H1 (cell line): ENCODE data around the gene NDUFA7. TPM values are rescaled to one million over a fixed set of nuclear protein-coding genes. Genes with fewer than 3 reads are reported as not detected.
A peak's percentile ranks its signal among the peaks of the same experiment; 100 is the strongest.

Source experiments
- CTCF ChIA-PET: fragments of 300-600 bp; sonication (Branson Sonifier 250); formaldehyde crosslinking; loops from one replicate; lab custom pipeline; 2021; ENCODE audit not compliant: partially characterized antibody; lab: Charles Lee
- POLR2A ChIA-PET: fragments of 300-600 bp; sonication (Branson Sonifier 250); formaldehyde crosslinking; loops from one replicate; lab custom pipeline; 2021; ENCODE audit warnings: inconsistent platforms; ENCODE audit not compliant: partially characterized antibody; lab: Charles Lee
- DNase-seq, 2 experiments: peaks; one replicate each; pipeline versions ENCODE4 v3.0.0 to v3.0.0-alpha.2; 2010 to 2022; ENCODE audit warnings: low spot score in 2 of 2, low read depth in 1 of 2, mixed read lengths in 1 of 2
- FAIRE-seq: peaks from 2 replicates; lab custom pipeline; 2011; peaks lifted over from hg19 to GRCh38; lab: Jason Lieb, UNC
- H2AFZ ChIP-seq: 2 replicates; pipeline ENCODE4 v1.8.1; 2012; ENCODE audit warnings: low read length, inconsistent platforms
- H2AK5ac ChIP-seq: 2 replicates; pipeline ENCODE4 v1.6.1; 2013; ENCODE audit warnings: low read depth, low read length
- H2BK120ac ChIP-seq: replicated peaks from 2 replicates; pipeline ENCODE3; 2013; ENCODE audit warnings: low read depth, low read length, inconsistent platforms
- H2BK12ac ChIP-seq: 2 replicates; pipeline ENCODE4 v1.6.1; 2013; ENCODE audit warnings: low read depth, low read length
- H2BK15ac ChIP-seq: 2 replicates; pipeline ENCODE4 v1.6.1; 2013; ENCODE audit warnings: low read length
- H2BK20ac ChIP-seq: 2 replicates; pipeline ENCODE4 v1.6.1; 2013; ENCODE audit warnings: low read length
- H2BK5ac ChIP-seq: 2 replicates; pipeline ENCODE4 v1.6.1; 2013; ENCODE audit warnings: low read depth, low read length
- H3K14ac ChIP-seq: 2 replicates; pipeline ENCODE4 v1.6.1; 2013; ENCODE audit warnings: inconsistent platforms; ENCODE audit not compliant: insufficient read length
- H3K18ac ChIP-seq: 2 replicates; pipeline ENCODE4 v1.6.1; 2013; ENCODE audit warnings: low read length; ENCODE audit errors: extremely low read depth
- H3K23ac ChIP-seq: 2 replicates; pipeline ENCODE4 v1.6.1; 2013; ENCODE audit warnings: inconsistent platforms; ENCODE audit not compliant: insufficient read length
- H3K23me2 ChIP-seq: 2 replicates; pipeline ENCODE4 v1.6.1; 2013; ENCODE audit warnings: low read depth, low read length
- H3K27ac ChIP-seq: 2 replicates; pipeline ENCODE4 v1.6.1; 2011; ENCODE audit warnings: low read depth, low read length, inconsistent platforms
- H3K27me3 ChIP-seq, 4 experiments: replicated peaks in 1 of 4; 1 replicate in 1 of 4; 2 replicates in 3 of 4; pipeline versions ENCODE4 v1.6.1 to v1.8.1; 2011 to 2013; ENCODE audit warnings: low read length in 3 of 4, mild to moderate bottlenecking in 3 of 4, inconsistent platforms in 2 of 4, mixed read lengths in 2 of 4, moderate library complexity in 1 of 4; ENCODE audit not compliant: control insufficient read depth in 3 of 4, insufficient read depth in 3 of 4; ENCODE audit errors: extremely low read depth in 1 of 4
- H3K36me3 ChIP-seq, 4 experiments: 2 replicates each; pipeline versions ENCODE4 v1.6.1 to v1.8.1; 2011 to 2013; ENCODE audit warnings: mild to moderate bottlenecking in 4 of 4, low read length in 3 of 4, moderate library complexity in 2 of 4, control low read depth in 1 of 4, inconsistent platforms in 1 of 4; ENCODE audit not compliant: insufficient read depth in 4 of 4, control insufficient read depth in 2 of 4
- H3K4ac ChIP-seq: replicated peaks from 2 replicates; pipeline ENCODE3; 2013; ENCODE audit warnings: low read length, low read depth, mixed read lengths, inconsistent platforms; ENCODE audit not compliant: insufficient read length
- H3K4me1 ChIP-seq, 4 experiments: replicated peaks in 1 of 4; 1 replicate in 1 of 4; 2 replicates in 3 of 4; pipeline versions ENCODE4 v1.6.1 to v1.8.1; 2011 to 2013; ENCODE audit warnings: low read length in 3 of 4, inconsistent platforms in 2 of 4, mixed read lengths in 1 of 4; ENCODE audit not compliant: insufficient read depth in 4 of 4, control insufficient read depth in 3 of 4
- H3K4me2 ChIP-seq, 2 experiments: 2 replicates each; pipeline versions ENCODE4 v1.6.1 to v1.8.1; 2011 to 2013; ENCODE audit warnings: low read depth in 2 of 2, low read length in 2 of 2, control low read depth in 1 of 2, inconsistent platforms in 1 of 2, mild to moderate bottlenecking in 1 of 2; ENCODE audit not compliant: insufficient read depth in 1 of 2
- H3K4me3 ChIP-seq, 4 experiments: fragments of 200-600, 300-600 bp in 1 of 4; sonication (generic), shearing (Covaris generic), sonication (Bioruptor Twin) in 1 of 4; 2 replicates each; pipeline versions ENCODE4 v1.5.1 to v1.8.1; 2011 to 2016; ENCODE audit warnings: low read length in 4 of 4, low read depth in 3 of 4, control low read depth in 2 of 4, inconsistent platforms in 2 of 4, mild to moderate bottlenecking in 2 of 4, mixed read lengths in 1 of 4, moderate library complexity in 1 of 4; ENCODE audit not compliant: insufficient read depth in 2 of 4; ENCODE audit errors: extremely low read depth in 1 of 4
- H3K56ac ChIP-seq: replicated peaks from 2 replicates; pipeline ENCODE3; 2013; ENCODE audit warnings: low read depth, mild to moderate bottlenecking, mixed read lengths, low read length, inconsistent platforms; ENCODE audit not compliant: insufficient read length
- H3K79me1 ChIP-seq: 2 replicates; pipeline ENCODE4 v1.6.1; 2013; ENCODE audit warnings: low read depth, low read length, control low read depth
- H3K79me2 ChIP-seq, 2 experiments: 2 replicates each; pipeline versions ENCODE4 v1.6.1 to v1.8.1; 2012 to 2013; ENCODE audit warnings: low read length in 2 of 2, mild to moderate bottlenecking in 2 of 2, inconsistent platforms in 1 of 2; ENCODE audit not compliant: insufficient read depth in 2 of 2, control insufficient read depth in 1 of 2
- H3K9ac ChIP-seq, 4 experiments: replicated peaks in 1 of 4; 1 replicate in 1 of 4; 2 replicates in 3 of 4; pipeline versions ENCODE4 v1.6.1 to v1.8.1; 2011 to 2013; ENCODE audit warnings: low read depth in 3 of 4, low read length in 3 of 4, control low read depth in 2 of 4, mild to moderate bottlenecking in 2 of 4, moderate library complexity in 2 of 4, inconsistent platforms in 1 of 4; ENCODE audit errors: extremely low read depth in 1 of 4
- H3K9me3 ChIP-seq, 2 experiments: 2 replicates each; pipeline versions ENCODE4 v1.6.1 to v1.8.1; 2012 to 2013; ENCODE audit warnings: mild to moderate bottlenecking in 2 of 2, moderate library complexity in 2 of 2, control low read depth in 1 of 2, inconsistent platforms in 1 of 2, low read depth in 1 of 2, low read length in 1 of 2, mixed read lengths in 1 of 2; ENCODE audit not compliant: insufficient read depth in 2 of 2
- H4K20me1 ChIP-seq, 2 experiments: replicated peaks in 1 of 2; 2 replicates each; pipeline versions ENCODE3 to v1.8.1; 2011 to 2013; ENCODE audit warnings: inconsistent platforms in 2 of 2, low read length in 2 of 2, mild to moderate bottlenecking in 1 of 2; ENCODE audit not compliant: insufficient read depth in 2 of 2, control insufficient read depth in 1 of 2
- H4K5ac ChIP-seq: 2 replicates; pipeline ENCODE4 v1.6.1; 2013; ENCODE audit warnings: low read length, low read depth, mixed read lengths, inconsistent platforms; ENCODE audit not compliant: insufficient read length
- H4K8ac ChIP-seq: 2 replicates; pipeline ENCODE4 v1.8.0; 2013; ENCODE audit warnings: mild to moderate bottlenecking, moderate library complexity, low read length, inconsistent platforms; ENCODE audit not compliant: insufficient read depth; ENCODE audit errors: extremely low read depth
- H4K91ac ChIP-seq: replicated peaks from 2 replicates; pipeline ENCODE3; 2013; ENCODE audit warnings: low read length, mixed read lengths, inconsistent platforms; ENCODE audit not compliant: insufficient read length
- MAFK ChIP-seq: IDR thresholded peaks from 2 replicates; pipeline ENCODE4 v1.6.1; 2012; ENCODE audit warnings: low read depth, mild to moderate bottlenecking, improper control_type of control experiment, low read length
- POLR2A ChIP-seq, 2 experiments: IDR thresholded peaks; 1 replicate in 1 of 2; 2 replicates in 1 of 2; pipeline ENCODE4 v1.6.1; 2011; ENCODE audit warnings: low read depth in 2 of 2, low read length in 2 of 2, mild to moderate bottlenecking in 2 of 2; ENCODE audit errors: control extremely low read depth in 1 of 2
- POLR2AphosphoS5 ChIP-seq: IDR thresholded peaks from 2 replicates; pipeline ENCODE4 v1.6.1; 2011; ENCODE audit warnings: low read depth, low read length
- WGBS, 2 experiments: shearing (Covaris generic) in 1 of 2; methylation state at CpG; one replicate each; pipeline versions ENCODE4 v1.1.6 to v1.1.7; 2013 to 2015; ENCODE audit warnings: low lambda C conversion rate in 2 of 2, mixed read lengths in 2 of 2, inconsistent platforms in 1 of 2, low coverage in 1 of 2, missing lambda C conversion rate in 1 of 2; ENCODE audit not compliant: insufficient replicate concordance in 2 of 2, insufficient coverage in 1 of 2, insufficient read length in 1 of 2; ENCODE audit errors: extremely low coverage in 1 of 2, missing lambda C conversion rate in 1 of 2; 5-methylcytosine and 5-hydroxymethylcytosine counted together
- polyA plus RNA-seq, 7 experiments: library from polyadenylated mRNA; depleted of rRNA in 3 of 7; stranded (reverse) in 5 of 7; unstranded in 2 of 7; fragments of >200 nt in 5 of 7; fragments of 200-250 nt in 2 of 7; gene quantifications; 1 replicate in 5 of 7; 2 replicates in 1 of 7; 4 replicates in 1 of 7; pipeline versions ENCODE4 v1.2.1 to v1.2.3, GENCODE V29; 2011 to 2013; ENCODE audit warnings: missing spikeins in 2 of 7, mixed read lengths in 2 of 7
- total RNA-seq: library from RNA; stranded (reverse); fragmentation: NEBNext Ultra II Directional; extraction: Animal tissue kit (Norgen Biotek cat#: 25700); gene quantifications from 2 replicates; pipeline ENCODE4 v1.2.1, GENCODE V29; 2021

Gene NDUFA7
- total and polyA plus RNA-seq, 2 of the 8 experiments (the other 6 are each of a cell fraction or from before 2014, with no cell fraction given), result 54.4 to 286 TPM

GRCh38 chr19:8322638-8322997, 1.4 kb upstream of the NDUFA7 start:
- H3K14ac ChIP-seq, result no peak overlapping the region
- H4K5ac ChIP-seq, result no peak overlapping the region
- H4K91ac ChIP-seq, result no peak overlapping the region
- no peaks in the 10 kb centered on the region for H3K27me3 ChIP-seq
- peaks cover 16% of the 10 kb centered on the region for H3K23me2 ChIP-seq
- WGBS, 2 experiments, result 87% methylated on average over 7 of the region's 7 CpGs; no CpG with 5 or more reads in 1 of the 2 experiments
- peaks cover 0 to 13% (median 6%) of the 10 kb centered on the region in 4 experiments; a peak in 5 of 7 replicates for H3K4me1 ChIP-seq
- peak overlapping the region; percentile 90 to 98 (median 97); a peak in 7 of 8 replicates for H3K4me3 ChIP-seq
- peak overlapping the region; percentile 49 for H3K4ac ChIP-seq
- no peak overlapping the region for H3K56ac ChIP-seq
- no peak overlapping the region for H2BK12ac ChIP-seq
- POLR2A ChIA-PET, result interaction anchor here (0.6 to 27.1 kb wide), 12 partner anchors 7 to 184 kb away, joined by 3 to 583 read pairs (median 4); partner anchors contain the start of genes CD320, NDUFA7, RAB11B and RPS28
- peaks cover 10% of the 10 kb centered on the region; the same call in 1 of the 2 replicates for H3K79me1 ChIP-seq
- H4K8ac ChIP-seq, result no peak overlapping the region; the same call in 1 of the 2 replicates
- peaks cover 13 to 20% (median 17%) of the 10 kb centered on the region in 4 experiments for H3K36me3 ChIP-seq
- H2BK120ac ChIP-seq, result no peak overlapping the region
- H2BK15ac ChIP-seq, result no peak overlapping the region
- peaks cover 5 to 15% of the 10 kb centered on the region in 2 experiments for H4K20me1 ChIP-seq
- no peak for FAIRE-seq
- H2BK5ac ChIP-seq, result peak overlapping the region; percentile 0
- peaks cover 0 to 33% of the 10 kb centered on the region in 2 experiments; a peak in 2 of 4 replicates for H3K79me2 ChIP-seq
- DNase-seq, result no peak
- no peak overlapping the region for H2BK20ac ChIP-seq
- no peaks in the 10 kb centered on the region for H3K9me3 ChIP-seq
- H3K18ac ChIP-seq, result no peak overlapping the region
- TF ChIP-seq POLR2AphosphoS5 (peak; percentile 31; the same call in 1 of the 2 replicates), MAFK (no peak), POLR2A (IDR thresholded peaks at IDR 0.05; ENCODE audit: control extremely low read depth in 1 of 2, low read depth in 2 of 2, low read length in 2 of 2) (peak in 1 of 2 experiments; percentile 69; a peak in 2 of 3 replicates)
- TF ChIP-seq, all 59 proteins: peak for 2
- no peak overlapping the region for H3K23ac ChIP-seq
- peak overlapping the region; percentile 82 to 89 for H3K4me2 ChIP-seq
- CTCF ChIA-PET, result interaction anchor here (0.9 to 5.2 kb wide), 3 partner anchors 12 to 164 kb away, joined by 3 to 32 read pairs (median 4); no protein-coding TSS in a partner anchor
- no peak overlapping the region for H2AK5ac ChIP-seq
- no peak overlapping the region for H2AFZ ChIP-seq
- peak overlapping the region; percentile 59; the same call in 1 of the 2 replicates for H3K27ac ChIP-seq
- H3K9ac ChIP-seq, result peak overlapping the region; percentile 80 to 95 (median 94); a peak in 5 of 7 replicates
